GM10266 (cell line): ENCODE measurements around the gene SCAMP4.

Experiments
- DNase-seq: peaks from one replicate; pipeline ENCODE4 v3.0.0; 2012; ENCODE audit errors: extremely low spot score
- CTCF ChIP-seq: IDR thresholded peaks from 2 replicates; pipeline ENCODE4 v1.5.1; 2012; ENCODE audit warnings: mild to moderate bottlenecking, low read depth; ENCODE audit not compliant: control insufficient read depth, insufficient read depth; ENCODE audit errors: missing control alignments

Gene SCAMP4

GRCh38 chr19:1921825-1922224 lies 16.6 kb downstream of the SCAMP4 start:
- no peak for DNase-seq
- no peak for TF ChIP-seq CTCF

GRCh38 chr19:1922803-1923202 lies 17.6 kb downstream of the SCAMP4 start:
- no peak for TF ChIP-seq CTCF
- DNase-seq: no peak

- DNase-seq: peak; percentile 67
- TF ChIP-seq CTCF: no peak
Measured at GRCh38 chr19:1923319-1923718, 18.1 kb downstream of the SCAMP4 start.

- no peak for DNase-seq
- TF ChIP-seq CTCF: no peak
Measured at GRCh38 chr19:1924320-1924961, 19.2 kb downstream of the SCAMP4 start.

- no peak for TF ChIP-seq CTCF
Measured at GRCh38 chr19:1925544-1925943, 20.3 kb downstream of the SCAMP4 start.

GRCh38 chr19:1929021-1929742 lies 24.0 kb downstream of the SCAMP4 start:
- DNase-seq: peak; percentile 89
- TF ChIP-seq CTCF: peak; percentile 90

More at GRCh38 chr19:1925544-1925943, 20.3 kb downstream of the SCAMP4 start:
- no peak for DNase-seq

GRCh38 chr19:1931445-1931844 lies 26.2 kb downstream of the SCAMP4 start:
- no peak for TF ChIP-seq CTCF
- DNase-seq: no peak
